Right cardiac atrium (tissue), 5 donors: ENCODE results near the gene S1PR5. TPM values are rescaled to one million over a fixed set of nuclear protein-coding genes. Genes with fewer than 3 reads are reported as not detected.

Experiments
- ATAC-seq, 2 donors: fragments of 200-7000 bp; cut with Tn5 transposase; one replicate each; pipeline versions ENCODE4 v1.8.0 to v1.9.1; 2020; ENCODE audit warnings: moderate library complexity in 2 of 2, mild to moderate bottlenecking in 1 of 2
- DNase-seq, 3 donors: peaks; one replicate each; pipeline ENCODE4 v3.0.0-alpha.2; 2020
- H3K27ac ChIP-seq: one replicate; pipeline ENCODE4 v1.5.1; 2013; ENCODE audit warnings: mild to moderate bottlenecking, low read length, control low read depth, moderate library complexity
- H3K27me3 ChIP-seq: one replicate; pipeline ENCODE4 v1.6.1; 2013; ENCODE audit not compliant: control insufficient read depth, insufficient read depth
- H3K4me1 ChIP-seq: one replicate; pipeline ENCODE4 v1.6.1; 2013; ENCODE audit warnings: low read length; ENCODE audit not compliant: control insufficient read depth, insufficient read depth
- H3K4me3 ChIP-seq: one replicate; pipeline ENCODE4 v1.5.1; 2013; ENCODE audit warnings: low read length, control low read depth
- H3K9me3 ChIP-seq: one replicate; pipeline ENCODE4 v1.6.1; 2013; ENCODE audit warnings: low read length; ENCODE audit not compliant: control insufficient read depth
- WGBS: extraction: QIAGEN DNeasy Blood & Tissue Kit; methylation state at CpG from one replicate; pipeline ENCODE4 v1.1.7; 2013; 5-methylcytosine and 5-hydroxymethylcytosine counted together
- intact Hi-C, 4 donors: fragments of 100-400 bp; cut with DNase I; formaldehyde crosslinking; loops; one replicate each; pipeline versions ENCODE4 v1.11.0 to v1.14.0; 2022 to 2023
- microRNA-seq, 2 donors: library from miRNA; unstranded; fragments of <30 nt; microRNA quantifications; one replicate each; pipeline ENCODE4 v1.2.0, GENCODE V29; 2020 to 2021
- polyA plus RNA-seq: library from polyadenylated mRNA; stranded (reverse); fragments of 200-250 nt; gene quantifications from one replicate; pipeline ENCODE4 v1.2.3, GENCODE V29; 2013
- total RNA-seq, 4 donors: library from RNA; stranded (reverse); fragmentation: NEBNext Ultra II Directional; extraction: Animal tissue kit (Norgen Biotek cat#: 25700); gene quantifications; one replicate each; pipeline ENCODE4 v1.2.1, GENCODE V29; 2021
- donor health status: healthy with polysubstance abuse.
- donor health status: DM: no; HTN: yes; CAD: no.
- donor health status: DM: no; HTN: no; CAD: no.
- donor health status: DM: no; HTN: yes; CAD: no; lungs with severe emphysema.
- donor health status: DM: yes; HTN: yes; CAD: no.

The S1PR5 gene
- total and polyA plus RNA-seq, 5 donors = 0.15 to 0.31 (median 0.18) TPM; not detected in 1

- Histone ChIP-seq H3K9me3 (no peaks in the 10 kb centered on the region), H3K27me3 (no peaks in the 10 kb centered on the region), H3K27ac (no peak overlapping the region), H3K4me3 (no peak overlapping the region), H3K4me1 (no peaks in the 10 kb centered on the region)
- peak; percentile 5 to 9 for ATAC-seq
- 88% methylated on average over 20 of the region's 20 CpGs for WGBS
- intact Hi-C loops = no loop called here
- no peak for DNase-seq
Measured at GRCh38 chr19:10467104-10467706, 50.0 kb downstream of the S1PR5 start.

- no peaks in the 10 kb centered on the region for H3K27me3 ChIP-seq
- intact Hi-C loops = no loop called here
- H3K4me3 ChIP-seq = no peak overlapping the region
- no peak for DNase-seq
- ATAC-seq = no peak
- no peaks in the 10 kb centered on the region for H3K9me3 ChIP-seq
- H3K4me1 ChIP-seq = peaks cover 4% of the 10 kb centered on the region
- H3K27ac ChIP-seq = no peak overlapping the region
- 91% methylated on average over 5 of the region's 5 CpGs for WGBS
Measured at GRCh38 chr19:10464456-10464855, 52.8 kb downstream of the S1PR5 start.

Small RNA genes within 50 kb of the gene (microRNA-seq; reads per million reads assigned to microRNA genes)
- 0 reads per million in 2 donors for gene MIR1238

Other genes starting within 250 kb of the S1PR5 start
- gene ICAM1, start 246.3 kb downstream of the S1PR5 start, total RNA-seq = 10 to 100 TPM in 2 of 4 donors, 1 to 10 TPM in 2; 8.4 to 14.5 (median 9.9) TPM
- gene ICAM1, start 246.3 kb downstream of the S1PR5 start, polyA plus RNA-seq = 9.8 TPM
- under 1 TPM; 0.36 to 0.74 (median 0.52) TPM for gene ICAM4, start 230.5 kb downstream of the S1PR5 start, total RNA-seq
- 0.84 TPM for gene ICAM4, start 230.5 kb downstream of the S1PR5 start, polyA plus RNA-seq
- 1 to 10 TPM in 3 of 4 donors, under 1 TPM in 1; 0.93 to 1.6 (median 1.2) TPM for gene ICAM5, start 227.5 kb downstream of the S1PR5 start, total RNA-seq
- gene ICAM5, start 227.5 kb downstream of the S1PR5 start, polyA plus RNA-seq = 0.86 TPM
- 1 to 10 TPM in 1 of 4 donors, under 1 TPM in 3; 0.80 to 1.3 (median 0.84) TPM for gene ZGLP1, start 207.6 kb downstream of the S1PR5 start, total RNA-seq
- 0.68 TPM for gene ZGLP1, start 207.6 kb downstream of the S1PR5 start, polyA plus RNA-seq
- gene FDX2, start 201.4 kb downstream of the S1PR5 start, total RNA-seq = 10 to 100 TPM; 13.2 to 20.7 (median 16.7) TPM
- gene FDX2, start 201.4 kb downstream of the S1PR5 start, polyA plus RNA-seq = 27.7 TPM
- gene RAVER1, start 183.9 kb downstream of the S1PR5 start, total RNA-seq = 10 to 100 TPM; 13.9 to 20.1 (median 15.1) TPM
- 9.8 TPM for gene RAVER1, start 183.9 kb downstream of the S1PR5 start, polyA plus RNA-seq
- gene ICAM3, start 177.8 kb downstream of the S1PR5 start, total RNA-seq = 10 to 100 TPM; 16.0 to 20.6 (median 17.8) TPM
- 7.2 TPM for gene ICAM3, start 177.8 kb downstream of the S1PR5 start, polyA plus RNA-seq
- 10 to 100 TPM; 56.3 to 77.0 (median 73.4) TPM for gene TYK2, start 136.9 kb downstream of the S1PR5 start, total RNA-seq
- gene TYK2, start 136.9 kb downstream of the S1PR5 start, polyA plus RNA-seq = 71.6 TPM
- gene CDC37, start 113.9 kb downstream of the S1PR5 start, total RNA-seq = 100 to 1,000 TPM; 131 to 133 (median 132) TPM
- 228 TPM for gene CDC37, start 113.9 kb downstream of the S1PR5 start, polyA plus RNA-seq
- gene PDE4A, start 96.9 kb downstream of the S1PR5 start, total RNA-seq = 10 to 100 TPM in 3 of 4 donors, 1 to 10 TPM in 1; 8.4 to 14.2 (median 11.0) TPM
- gene PDE4A, start 96.9 kb downstream of the S1PR5 start, polyA plus RNA-seq = 5.5 TPM
- 10 to 100 TPM; 48.0 to 74.6 (median 62.8) TPM for gene KEAP1, start 14.1 kb downstream of the S1PR5 start, total RNA-seq
- gene KEAP1, start 14.1 kb downstream of the S1PR5 start, polyA plus RNA-seq = 51.9 TPM
- gene ATG4D, start 26.5 kb upstream of the S1PR5 start, total RNA-seq = 10 to 100 TPM; 45.1 to 54.0 (median 48.9) TPM
- 48.0 TPM for gene ATG4D, start 26.5 kb upstream of the S1PR5 start, polyA plus RNA-seq
- gene KRI1, start 48.6 kb upstream of the S1PR5 start, total RNA-seq = 10 to 100 TPM; 10.5 to 13.0 (median 12.1) TPM
- gene KRI1, start 48.6 kb upstream of the S1PR5 start, polyA plus RNA-seq = 9.3 TPM
- gene CDKN2D, start 51.5 kb upstream of the S1PR5 start, total RNA-seq = 1 to 10 TPM; 6.1 to 7.6 (median 7.0) TPM
- gene CDKN2D, start 51.5 kb upstream of the S1PR5 start, polyA plus RNA-seq = 9.4 TPM
- not detected for gene AP1M2, start 69.9 kb upstream of the S1PR5 start, total RNA-seq
- 0.09 TPM for gene AP1M2, start 69.9 kb upstream of the S1PR5 start, polyA plus RNA-seq
- 100 to 1,000 TPM; 105 to 145 (median 110) TPM for gene SLC44A2, start 108.1 kb upstream of the S1PR5 start, total RNA-seq
- gene SLC44A2, start 108.1 kb upstream of the S1PR5 start, polyA plus RNA-seq = 70.1 TPM
- gene ILF3, start 136.9 kb upstream of the S1PR5 start, total RNA-seq = 100 to 1,000 TPM; 119 to 161 (median 141) TPM
- 74.2 TPM for gene ILF3, start 136.9 kb upstream of the S1PR5 start, polyA plus RNA-seq
- 10 to 100 TPM; 23.7 to 30.7 (median 26.1) TPM for gene QTRT1, start 184.0 kb upstream of the S1PR5 start, total RNA-seq
- 33.1 TPM for gene QTRT1, start 184.0 kb upstream of the S1PR5 start, polyA plus RNA-seq
- 100 to 1,000 TPM; 176 to 202 (median 189) TPM for gene DNM2, start 200.6 kb upstream of the S1PR5 start, total RNA-seq
- gene DNM2, start 200.6 kb upstream of the S1PR5 start, polyA plus RNA-seq = 129 TPM